HEK293 (cell line): Measurements from ENCODE around the gene ZNF22.

Source experiments
- CTCF ChIA-PET: fragments of 350-600 bp; formaldehyde crosslinking; extraction: SDS; loops from one replicate; lab custom pipeline; 2021; ENCODE audit warnings: antibody characterized with exemption; lab: Yijun Ruan, JAX
- POLR2A ChIA-PET: fragments of 300-600 bp; formaldehyde crosslinking; extraction: SDS; loops from one replicate; lab custom pipeline; 2020; ENCODE audit warnings: antibody characterized with exemption, inconsistent platforms; lab: Yijun Ruan, JAX
- H3K27ac ChIP-seq: fragments of 200-500 bp; sonication (Bioruptor generic); 2 replicates; pipeline ENCODE4 v1.5.1; 2014; ENCODE audit warnings: low read depth, low read length, control low read depth, inconsistent platforms; ENCODE audit errors: extremely low read depth
- H3K36me3 ChIP-seq, 2 experiments: fragments of 200-500 bp in 1 of 2; sonication (Bioruptor generic) in 1 of 2; 1 replicate in 1 of 2; 2 replicates in 1 of 2; pipeline ENCODE4 v1.5.1; 2014 to 2017; ENCODE audit warnings: inconsistent platforms in 2 of 2, low read length in 2 of 2; ENCODE audit not compliant: control insufficient read depth in 2 of 2, insufficient read depth in 1 of 2
- H3K4me1 ChIP-seq: fragments of 200-500 bp; sonication (Bioruptor generic); 2 replicates; pipeline ENCODE4 v1.5.1; 2014; ENCODE audit warnings: mild to moderate bottlenecking, low read length, inconsistent platforms; ENCODE audit not compliant: control insufficient read depth, insufficient read depth
- H3K4me3 ChIP-seq: 2 replicates; pipeline ENCODE4 v1.5.1; 2011; ENCODE audit warnings: low read depth, mild to moderate bottlenecking, control low read depth, low read length, moderate library complexity
- H3K9me3 ChIP-seq: fragments of 200-500 bp; sonication (Bioruptor generic); 2 replicates; pipeline ENCODE4 v1.5.1; 2014; ENCODE audit warnings: low read depth, low read length, inconsistent platforms; ENCODE audit not compliant: control insufficient read depth, insufficient read depth
- IKZF3 ChIP-seq: fragments of 450-650 bp; IDR thresholded peaks from 2 replicates; pipeline ENCODE4 v1.5.0; 2018; ENCODE audit warnings: missing biosample characterization, mild to moderate bottlenecking, missing genetic modification characterization, moderate library complexity
- KLF10 ChIP-seq: fragments of 450-650 bp; IDR thresholded peaks from 2 replicates; pipeline ENCODE4 v1.5.1; 2018; ENCODE audit warnings: missing biosample characterization, mild to moderate bottlenecking, missing genetic modification characterization
- KLF16 ChIP-seq: fragments of 450-650 bp; formaldehyde crosslinking; IDR thresholded peaks from 2 replicates; pipeline ENCODE4 v1.5.1; 2017; ENCODE audit warnings: missing biosample characterization, missing genetic modification characterization
- OSR2 ChIP-seq: fragments of 450-650 bp; formaldehyde crosslinking; IDR thresholded peaks from 2 replicates; pipeline ENCODE4 v1.5.1; 2016; ENCODE audit warnings: missing biosample characterization, missing genetic modification characterization
- SP2 ChIP-seq: fragments of 450-650 bp; formaldehyde crosslinking; IDR thresholded peaks from 2 replicates; pipeline ENCODE4 v1.5.1; 2016; ENCODE audit warnings: missing biosample characterization, missing genetic modification characterization
- SP3 ChIP-seq: fragments of 450-650 bp; formaldehyde crosslinking; IDR thresholded peaks from 2 replicates; pipeline ENCODE4 v1.5.1; 2016; ENCODE audit warnings: missing biosample characterization, missing genetic modification characterization
- ZBTB17 ChIP-seq: fragments of 450-650 bp; formaldehyde crosslinking; IDR thresholded peaks from 2 replicates; pipeline ENCODE4 v1.5.1; 2016; ENCODE audit warnings: missing biosample characterization, missing genetic modification characterization
- ZBTB48 ChIP-seq: fragments of 450-650 bp; formaldehyde crosslinking; IDR thresholded peaks from 2 replicates; pipeline ENCODE4 v1.5.1; 2016; ENCODE audit warnings: missing biosample characterization, missing genetic modification characterization
- ZBTB8A ChIP-seq: fragments of 450-650 bp; formaldehyde crosslinking; IDR thresholded peaks from 2 replicates; pipeline ENCODE4 v1.5.1; 2016; ENCODE audit warnings: missing biosample characterization, missing genetic modification characterization
- ZFHX2 ChIP-seq: fragments of 450-650 bp; formaldehyde crosslinking; conservative IDR thresholded peaks from 2 replicates; pipeline ENCODE4 v1.5.1; 2016; ENCODE audit warnings: missing biosample characterization, missing genetic modification characterization
- ZNF2 ChIP-seq: fragments of 450-650 bp; formaldehyde crosslinking; IDR thresholded peaks from 2 replicates; pipeline ENCODE4 v1.5.1; 2016; ENCODE audit warnings: missing biosample characterization, missing genetic modification characterization
- ZNF239 ChIP-seq: fragments of 450-650 bp; formaldehyde crosslinking; IDR thresholded peaks from 2 replicates; pipeline ENCODE4 v1.5.1; 2016; ENCODE audit warnings: missing biosample characterization, missing genetic modification characterization
- ZNF341 ChIP-seq: fragments of 450-650 bp; formaldehyde crosslinking; IDR thresholded peaks from 2 replicates; pipeline ENCODE4; 2016; ENCODE audit warnings: low read depth, missing biosample characterization, missing genetic modification characterization
- ZNF529 ChIP-seq: fragments of 450-650 bp; formaldehyde crosslinking; IDR thresholded peaks from 2 replicates; pipeline ENCODE4 v1.5.1; 2017; ENCODE audit warnings: missing genetic modification characterization, missing biosample characterization; ENCODE audit not compliant: insufficient replicate concordance
- ZNF548 ChIP-seq: fragments of 450-650 bp; formaldehyde crosslinking; IDR thresholded peaks from 2 replicates; pipeline ENCODE4 v1.5.1; 2016; ENCODE audit warnings: missing biosample characterization, missing genetic modification characterization
- ZNF610 ChIP-seq: fragments of 450-650 bp; formaldehyde crosslinking; IDR thresholded peaks from 2 replicates; pipeline ENCODE4 v1.5.1; 2016; ENCODE audit warnings: missing biosample characterization, missing genetic modification characterization, borderline replicate concordance
- ZNF626 ChIP-seq: fragments of 450-650 bp; sonication (Bioruptor Pico); formaldehyde crosslinking; IDR thresholded peaks from 2 replicates; pipeline ENCODE4 v1.5.1; 2018; ENCODE audit warnings: missing biosample characterization, missing genetic modification characterization, inconsistent platforms
- ZNF629 ChIP-seq: fragments of 450-650 bp; formaldehyde crosslinking; IDR thresholded peaks from 2 replicates; pipeline ENCODE4 v1.5.1; 2017; ENCODE audit warnings: missing biosample characterization, missing genetic modification characterization
- ZNF658 ChIP-seq: fragments of 450-650 bp; formaldehyde crosslinking; IDR thresholded peaks from 2 replicates; pipeline ENCODE4; 2016; ENCODE audit warnings: missing biosample characterization, missing genetic modification characterization
- ZNF76 ChIP-seq: fragments of 450-650 bp; formaldehyde crosslinking; IDR thresholded peaks from 2 replicates; pipeline ENCODE4; 2016; ENCODE audit warnings: low read depth, missing biosample characterization, missing genetic modification characterization, borderline replicate concordance
- TF ChIP-seq, protein P1 (sequence below): fragments of 450-650 bp; formaldehyde crosslinking; optimal IDR thresholded peaks from 2 replicates; pipeline ENCODE3; 2016; ENCODE audit warnings: missing biosample characterization, mild to moderate bottlenecking, missing genetic modification characterization
- TF ChIP-seq, protein P2 (sequence below): fragments of 450-650 bp; formaldehyde crosslinking; conservative IDR thresholded peaks from 2 replicates; pipeline ENCODE4 v1.5.1; 2016; ENCODE audit warnings: low read depth, missing biosample characterization, missing genetic modification characterization
- TF ChIP-seq, protein P3 (sequence below): fragments of 450-650 bp; formaldehyde crosslinking; IDR thresholded peaks from 2 replicates; pipeline ENCODE4 v1.5.1; 2016; ENCODE audit warnings: missing biosample characterization, missing genetic modification characterization
- TF ChIP-seq, protein P4 (sequence below): fragments of 450-650 bp; formaldehyde crosslinking; IDR thresholded peaks from 2 replicates; pipeline ENCODE4 v1.5.1; 2016; ENCODE audit warnings: missing biosample characterization, missing genetic modification characterization
- TF ChIP-seq, protein P5 (sequence below): fragments of 450-650 bp; formaldehyde crosslinking; IDR thresholded peaks from 2 replicates; pipeline ENCODE4 v1.5.1; 2016; ENCODE audit warnings: missing biosample characterization, missing genetic modification characterization

The ZNF22 gene

DNA sequence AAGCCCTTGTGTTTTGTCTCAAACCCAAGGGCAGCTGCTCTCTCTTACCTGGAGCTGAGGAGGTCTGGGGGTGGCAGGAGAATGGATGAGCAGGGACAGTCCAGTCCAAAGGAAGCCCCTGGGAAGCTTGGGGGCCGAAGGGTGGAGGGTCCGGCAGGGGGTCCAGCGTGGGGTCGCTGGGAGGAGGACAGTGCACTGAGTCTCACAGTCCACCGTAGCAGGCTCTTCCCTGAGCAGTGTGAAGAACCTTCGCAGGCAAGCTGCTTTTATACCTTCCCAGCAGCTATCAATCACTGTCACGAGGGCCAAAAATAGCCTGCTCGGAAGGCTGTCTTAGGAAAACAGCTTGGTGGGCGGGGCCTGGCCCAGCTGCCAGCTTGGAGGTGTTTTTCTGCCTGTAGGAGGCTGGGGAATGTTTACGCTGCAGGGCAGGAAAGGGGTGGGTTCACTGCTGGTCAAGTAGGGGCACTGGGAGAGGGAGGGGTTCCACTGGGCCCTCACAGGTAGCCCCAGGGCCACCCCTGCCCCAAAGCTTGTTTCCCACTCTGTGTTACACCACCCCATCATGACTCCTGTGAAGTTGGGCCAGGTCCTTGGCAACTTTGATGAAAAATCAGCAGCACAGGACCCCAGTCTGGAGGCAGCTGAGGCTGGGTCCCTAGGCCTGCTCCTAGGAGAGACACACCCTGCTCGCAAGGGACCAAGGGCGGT lies 22.0 kb upstream of the ZNF22 start, which contains the start of gene DEPP1:
TSS of gene DEPP1 (minus strand) at position 240 of the 711 bp plus-strand sequence. CDS start 779 bp downstream, outside the sequence.
- Histone ChIP-seq H3K9me3 (no peaks in the 10 kb centered on the region), H3K4me1 (peaks cover 26% of the 10 kb centered on the region), H3K4me3 (peak within 1 kb of the TSS; percentile 20), H3K36me3 (peaks cover 0 to 5% of the 10 kb centered on the region in 2 experiments; a peak in 1 of 3 replicates), H3K27ac (peak within 1 kb of the TSS; percentile 68)
- ChIA-PET CTCF (interaction anchor here (1.5 to 2.4 kb wide), 2 partner anchors 12 to 46 kb away, joined by 5 to 10 read pairs; no protein-coding TSS in a partner anchor), POLR2A (interaction anchor here (0.6 to 1.3 kb wide), 17 partner anchors 8 to 1076 kb away, joined by 3 to 10 read pairs (median 4); partner anchors contain the start of gene RASSF4)
- TF ChIP-seq IKZF3 (tag by site-specific recombination): peak; percentile 96
- 0 out of 2 replicates have a peak, but pooled peaks have one; percentile 27 for TF ChIP-seq ZNF610 (tag by site-specific recombination)
- peak; percentile 82 for TF ChIP-seq ZNF341
- no peak for TF ChIP-seq ZNF548 (tag by site-specific recombination)
- TF ChIP-seq KLF16 (tag by site-specific recombination): no peak
- TF ChIP-seq, protein P1, sequence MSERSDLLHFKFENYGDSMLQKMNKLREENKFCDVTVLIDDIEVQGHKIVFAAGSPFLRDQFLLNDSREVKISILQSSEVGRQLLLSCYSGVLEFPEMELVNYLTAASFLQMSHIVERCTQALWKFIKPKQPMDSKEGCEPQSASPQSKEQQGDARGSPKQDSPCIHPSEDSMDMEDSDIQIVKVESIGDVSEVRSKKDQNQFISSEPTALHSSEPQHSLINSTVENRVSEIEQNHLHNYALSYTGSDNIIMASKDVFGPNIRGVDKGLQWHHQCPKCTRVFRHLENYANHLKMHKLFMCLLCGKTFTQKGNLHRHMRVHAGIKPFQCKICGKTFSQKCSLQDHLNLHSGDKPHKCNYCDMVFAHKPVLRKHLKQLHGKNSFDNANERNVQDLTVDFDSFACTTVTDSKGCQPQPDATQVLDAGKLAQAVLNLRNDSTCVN: no peak
- TF ChIP-seq ZBTB17 (tag by site-specific recombination): peak; percentile 50; the same call in 1 of the 2 replicates
- TF ChIP-seq OSR2 (tag by site-specific recombination): no peak
- TF ChIP-seq ZBTB48 (tag by site-specific recombination): peak; percentile 16; the same call in 1 of the 2 replicates
- peak; percentile 72 for TF ChIP-seq SP3 (tag by site-specific recombination)
- no peak; the same call in 1 of the 2 replicates for TF ChIP-seq ZNF2 (tag by site-specific recombination)
- no peak for TF ChIP-seq ZNF658 (tag by site-specific recombination)
- TF ChIP-seq ZFHX2 (tag by site-specific recombination): peak; percentile 79
- peak; percentile 42; the same call in 1 of the 2 replicates for TF ChIP-seq ZNF76 (tag by site-specific recombination)
- TF ChIP-seq, protein P2, sequence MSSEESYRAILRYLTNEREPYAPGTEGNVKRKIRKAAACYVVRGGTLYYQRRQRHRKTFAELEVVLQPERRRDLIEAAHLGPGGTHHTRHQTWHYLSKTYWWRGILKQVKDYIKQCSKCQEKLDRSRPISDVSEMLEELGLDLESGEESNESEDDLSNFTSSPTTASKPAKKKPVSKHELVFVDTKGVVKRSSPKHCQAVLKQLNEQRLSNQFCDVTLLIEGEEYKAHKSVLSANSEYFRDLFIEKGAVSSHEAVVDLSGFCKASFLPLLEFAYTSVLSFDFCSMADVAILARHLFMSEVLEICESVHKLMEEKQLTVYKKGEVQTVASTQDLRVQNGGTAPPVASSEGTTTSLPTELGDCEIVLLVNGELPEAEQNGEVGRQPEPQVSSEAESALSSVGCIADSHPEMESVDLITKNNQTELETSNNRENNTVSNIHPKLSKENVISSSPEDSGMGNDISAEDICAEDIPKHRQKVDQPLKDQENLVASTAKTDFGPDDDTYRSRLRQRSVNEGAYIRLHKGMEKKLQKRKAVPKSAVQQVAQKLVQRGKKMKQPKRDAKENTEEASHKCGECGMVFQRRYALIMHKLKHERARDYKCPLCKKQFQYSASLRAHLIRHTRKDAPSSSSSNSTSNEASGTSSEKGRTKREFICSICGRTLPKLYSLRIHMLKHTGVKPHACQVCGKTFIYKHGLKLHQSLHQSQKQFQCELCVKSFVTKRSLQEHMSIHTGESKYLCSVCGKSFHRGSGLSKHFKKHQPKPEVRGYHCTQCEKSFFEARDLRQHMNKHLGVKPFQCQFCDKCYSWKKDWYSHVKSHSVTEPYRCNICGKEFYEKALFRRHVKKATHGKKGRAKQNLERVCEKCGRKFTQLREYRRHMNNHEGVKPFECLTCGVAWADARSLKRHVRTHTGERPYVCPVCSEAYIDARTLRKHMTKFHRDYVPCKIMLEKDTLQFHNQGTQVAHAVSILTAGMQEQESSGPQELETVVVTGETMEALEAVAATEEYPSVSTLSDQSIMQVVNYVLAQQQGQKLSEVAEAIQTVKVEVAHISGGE (tag by site-specific recombination): peak; percentile 75
- peak; percentile 74 for TF ChIP-seq KLF10 (tag by site-specific recombination)
- no peak for TF ChIP-seq ZNF626 (tag by site-specific recombination)
- peak; percentile 90 for TF ChIP-seq SP2
- no peak for TF ChIP-seq ZBTB8A
- TF ChIP-seq, protein P3, sequence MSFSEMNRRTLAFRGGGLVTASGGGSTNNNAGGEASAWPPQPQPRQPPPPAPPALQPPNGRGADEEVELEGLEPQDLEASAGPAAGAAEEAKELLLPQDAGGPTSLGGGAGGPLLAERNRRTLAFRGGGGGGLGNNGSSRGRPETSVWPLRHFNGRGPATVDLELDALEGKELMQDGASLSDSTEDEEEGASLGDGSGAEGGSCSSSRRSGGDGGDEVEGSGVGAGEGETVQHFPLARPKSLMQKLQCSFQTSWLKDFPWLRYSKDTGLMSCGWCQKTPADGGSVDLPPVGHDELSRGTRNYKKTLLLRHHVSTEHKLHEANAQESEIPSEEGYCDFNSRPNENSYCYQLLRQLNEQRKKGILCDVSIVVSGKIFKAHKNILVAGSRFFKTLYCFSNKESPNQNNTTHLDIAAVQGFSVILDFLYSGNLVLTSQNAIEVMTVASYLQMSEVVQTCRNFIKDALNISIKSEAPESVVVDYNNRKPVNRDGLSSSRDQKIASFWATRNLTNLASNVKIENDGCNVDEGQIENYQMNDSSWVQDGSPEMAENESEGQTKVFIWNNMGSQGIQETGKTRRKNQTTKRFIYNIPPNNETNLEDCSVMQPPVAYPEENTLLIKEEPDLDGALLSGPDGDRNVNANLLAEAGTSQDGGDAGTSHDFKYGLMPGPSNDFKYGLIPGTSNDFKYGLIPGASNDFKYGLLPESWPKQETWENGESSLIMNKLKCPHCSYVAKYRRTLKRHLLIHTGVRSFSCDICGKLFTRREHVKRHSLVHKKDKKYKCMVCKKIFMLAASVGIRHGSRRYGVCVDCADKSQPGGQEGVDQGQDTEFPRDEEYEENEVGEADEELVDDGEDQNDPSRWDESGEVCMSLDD (tag by site-specific recombination): no peak
- no peak for TF ChIP-seq ZNF529 (tag by site-specific recombination)
- TF ChIP-seq, protein P4, sequence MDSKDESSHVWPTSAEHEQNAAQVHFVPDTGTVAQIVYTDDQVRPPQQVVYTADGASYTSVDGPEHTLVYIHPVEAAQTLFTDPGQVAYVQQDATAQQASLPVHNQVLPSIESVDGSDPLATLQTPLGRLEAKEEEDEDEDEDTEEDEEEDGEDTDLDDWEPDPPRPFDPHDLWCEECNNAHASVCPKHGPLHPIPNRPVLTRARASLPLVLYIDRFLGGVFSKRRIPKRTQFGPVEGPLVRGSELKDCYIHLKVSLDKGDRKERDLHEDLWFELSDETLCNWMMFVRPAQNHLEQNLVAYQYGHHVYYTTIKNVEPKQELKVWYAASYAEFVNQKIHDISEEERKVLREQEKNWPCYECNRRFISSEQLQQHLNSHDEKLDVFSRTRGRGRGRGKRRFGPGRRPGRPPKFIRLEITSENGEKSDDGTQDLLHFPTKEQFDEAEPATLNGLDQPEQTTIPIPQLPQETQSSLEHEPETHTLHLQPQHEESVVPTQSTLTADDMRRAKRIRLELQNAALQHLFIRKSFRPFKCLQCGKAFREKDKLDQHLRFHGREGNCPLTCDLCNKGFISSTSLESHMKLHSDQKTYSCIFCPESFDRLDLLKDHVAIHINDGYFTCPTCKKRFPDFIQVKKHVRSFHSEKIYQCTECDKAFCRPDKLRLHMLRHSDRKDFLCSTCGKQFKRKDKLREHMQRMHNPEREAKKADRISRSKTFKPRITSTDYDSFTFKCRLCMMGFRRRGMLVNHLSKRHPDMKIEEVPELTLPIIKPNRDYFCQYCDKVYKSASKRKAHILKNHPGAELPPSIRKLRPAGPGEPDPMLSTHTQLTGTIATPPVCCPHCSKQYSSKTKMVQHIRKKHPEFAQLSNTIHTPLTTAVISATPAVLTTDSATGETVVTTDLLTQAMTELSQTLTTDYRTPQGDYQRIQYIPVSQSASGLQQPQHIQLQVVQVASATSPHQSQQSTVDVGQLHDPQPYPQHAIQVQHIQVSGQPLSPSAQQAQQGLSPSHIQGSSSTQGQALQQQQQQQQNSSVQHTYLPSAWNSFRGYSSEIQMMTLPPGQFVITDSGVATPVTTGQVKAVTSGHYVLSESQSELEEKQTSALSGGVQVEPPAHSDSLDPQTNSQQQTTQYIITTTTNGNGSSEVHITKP (tag by site-specific recombination): peak; percentile 92
- TF ChIP-seq ZNF629: peak; percentile 46; the same call in 1 of the 2 replicates
- TF ChIP-seq, protein P5, sequence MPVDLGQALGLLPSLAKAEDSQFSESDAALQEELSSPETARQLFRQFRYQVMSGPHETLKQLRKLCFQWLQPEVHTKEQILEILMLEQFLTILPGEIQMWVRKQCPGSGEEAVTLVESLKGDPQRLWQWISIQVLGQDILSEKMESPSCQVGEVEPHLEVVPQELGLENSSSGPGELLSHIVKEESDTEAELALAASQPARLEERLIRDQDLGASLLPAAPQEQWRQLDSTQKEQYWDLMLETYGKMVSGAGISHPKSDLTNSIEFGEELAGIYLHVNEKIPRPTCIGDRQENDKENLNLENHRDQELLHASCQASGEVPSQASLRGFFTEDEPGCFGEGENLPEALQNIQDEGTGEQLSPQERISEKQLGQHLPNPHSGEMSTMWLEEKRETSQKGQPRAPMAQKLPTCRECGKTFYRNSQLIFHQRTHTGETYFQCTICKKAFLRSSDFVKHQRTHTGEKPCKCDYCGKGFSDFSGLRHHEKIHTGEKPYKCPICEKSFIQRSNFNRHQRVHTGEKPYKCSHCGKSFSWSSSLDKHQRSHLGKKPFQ: peak; percentile 75; the same call in 1 of the 2 replicates
- no peak for TF ChIP-seq ZNF239
